H1 (cell line): ENCODE results near the gene C16orf89. TPM values are rescaled to one million over a fixed set of nuclear protein-coding genes. Genes with fewer than 3 reads are reported as not detected.
A peak's percentile ranks its signal among the peaks of the same experiment; 100 is the strongest.

Source experiments
- CTCF ChIA-PET: fragments of 300-600 bp; sonication (Branson Sonifier 250); formaldehyde crosslinking; loops from one replicate; lab custom pipeline; 2021; ENCODE audit not compliant: partially characterized antibody; lab: Charles Lee
- POLR2A ChIA-PET: fragments of 300-600 bp; sonication (Branson Sonifier 250); formaldehyde crosslinking; loops from one replicate; lab custom pipeline; 2021; ENCODE audit warnings: inconsistent platforms; ENCODE audit not compliant: partially characterized antibody; lab: Charles Lee
- DNase-seq, 2 experiments: peaks; one replicate each; pipeline versions ENCODE4 v3.0.0 to v3.0.0-alpha.2; 2010 to 2022; ENCODE audit warnings: low spot score in 2 of 2, low read depth in 1 of 2, mixed read lengths in 1 of 2
- FAIRE-seq: peaks from 2 replicates; lab custom pipeline; 2011; peaks lifted over from hg19 to GRCh38; lab: Jason Lieb, UNC
- H2AFZ ChIP-seq: 2 replicates; pipeline ENCODE4 v1.8.1; 2012; ENCODE audit warnings: low read length, inconsistent platforms
- H2AK5ac ChIP-seq: 2 replicates; pipeline ENCODE4 v1.6.1; 2013; ENCODE audit warnings: low read depth, low read length
- H2BK120ac ChIP-seq: replicated peaks from 2 replicates; pipeline ENCODE3; 2013; ENCODE audit warnings: low read depth, low read length, inconsistent platforms
- H2BK12ac ChIP-seq: 2 replicates; pipeline ENCODE4 v1.6.1; 2013; ENCODE audit warnings: low read depth, low read length
- H2BK15ac ChIP-seq: 2 replicates; pipeline ENCODE4 v1.6.1; 2013; ENCODE audit warnings: low read length
- H2BK20ac ChIP-seq: 2 replicates; pipeline ENCODE4 v1.6.1; 2013; ENCODE audit warnings: low read length
- H2BK5ac ChIP-seq: 2 replicates; pipeline ENCODE4 v1.6.1; 2013; ENCODE audit warnings: low read depth, low read length
- H3K14ac ChIP-seq: 2 replicates; pipeline ENCODE4 v1.6.1; 2013; ENCODE audit warnings: inconsistent platforms; ENCODE audit not compliant: insufficient read length
- H3K18ac ChIP-seq: 2 replicates; pipeline ENCODE4 v1.6.1; 2013; ENCODE audit warnings: low read length; ENCODE audit errors: extremely low read depth
- H3K23ac ChIP-seq: 2 replicates; pipeline ENCODE4 v1.6.1; 2013; ENCODE audit warnings: inconsistent platforms; ENCODE audit not compliant: insufficient read length
- H3K23me2 ChIP-seq: 2 replicates; pipeline ENCODE4 v1.6.1; 2013; ENCODE audit warnings: low read depth, low read length
- H3K27ac ChIP-seq: 2 replicates; pipeline ENCODE4 v1.6.1; 2011; ENCODE audit warnings: low read depth, low read length, inconsistent platforms
- H3K27me3 ChIP-seq, 4 experiments: replicated peaks in 1 of 4; 1 replicate in 1 of 4; 2 replicates in 3 of 4; pipeline versions ENCODE4 v1.6.1 to v1.8.1; 2011 to 2013; ENCODE audit warnings: low read length in 3 of 4, mild to moderate bottlenecking in 3 of 4, inconsistent platforms in 2 of 4, mixed read lengths in 2 of 4, moderate library complexity in 1 of 4; ENCODE audit not compliant: control insufficient read depth in 3 of 4, insufficient read depth in 3 of 4; ENCODE audit errors: extremely low read depth in 1 of 4
- H3K36me3 ChIP-seq, 4 experiments: 2 replicates each; pipeline versions ENCODE4 v1.6.1 to v1.8.1; 2011 to 2013; ENCODE audit warnings: mild to moderate bottlenecking in 4 of 4, low read length in 3 of 4, moderate library complexity in 2 of 4, control low read depth in 1 of 4, inconsistent platforms in 1 of 4; ENCODE audit not compliant: insufficient read depth in 4 of 4, control insufficient read depth in 2 of 4
- H3K4ac ChIP-seq: replicated peaks from 2 replicates; pipeline ENCODE3; 2013; ENCODE audit warnings: low read length, low read depth, mixed read lengths, inconsistent platforms; ENCODE audit not compliant: insufficient read length
- H3K4me1 ChIP-seq, 4 experiments: replicated peaks in 1 of 4; 1 replicate in 1 of 4; 2 replicates in 3 of 4; pipeline versions ENCODE4 v1.6.1 to v1.8.1; 2011 to 2013; ENCODE audit warnings: low read length in 3 of 4, inconsistent platforms in 2 of 4, mixed read lengths in 1 of 4; ENCODE audit not compliant: insufficient read depth in 4 of 4, control insufficient read depth in 3 of 4
- H3K4me2 ChIP-seq, 2 experiments: 2 replicates each; pipeline versions ENCODE4 v1.6.1 to v1.8.1; 2011 to 2013; ENCODE audit warnings: low read depth in 2 of 2, low read length in 2 of 2, control low read depth in 1 of 2, inconsistent platforms in 1 of 2, mild to moderate bottlenecking in 1 of 2; ENCODE audit not compliant: insufficient read depth in 1 of 2
- H3K4me3 ChIP-seq, 4 experiments: fragments of 200-600, 300-600 bp in 1 of 4; sonication (generic), shearing (Covaris generic), sonication (Bioruptor Twin) in 1 of 4; 2 replicates each; pipeline versions ENCODE4 v1.5.1 to v1.8.1; 2011 to 2016; ENCODE audit warnings: low read length in 4 of 4, low read depth in 3 of 4, control low read depth in 2 of 4, inconsistent platforms in 2 of 4, mild to moderate bottlenecking in 2 of 4, mixed read lengths in 1 of 4, moderate library complexity in 1 of 4; ENCODE audit not compliant: insufficient read depth in 2 of 4; ENCODE audit errors: extremely low read depth in 1 of 4
- H3K56ac ChIP-seq: replicated peaks from 2 replicates; pipeline ENCODE3; 2013; ENCODE audit warnings: low read depth, mild to moderate bottlenecking, mixed read lengths, low read length, inconsistent platforms; ENCODE audit not compliant: insufficient read length
- H3K79me1 ChIP-seq: 2 replicates; pipeline ENCODE4 v1.6.1; 2013; ENCODE audit warnings: low read depth, low read length, control low read depth
- H3K79me2 ChIP-seq, 2 experiments: 2 replicates each; pipeline versions ENCODE4 v1.6.1 to v1.8.1; 2012 to 2013; ENCODE audit warnings: low read length in 2 of 2, mild to moderate bottlenecking in 2 of 2, inconsistent platforms in 1 of 2; ENCODE audit not compliant: insufficient read depth in 2 of 2, control insufficient read depth in 1 of 2
- H3K9ac ChIP-seq, 4 experiments: replicated peaks in 1 of 4; 1 replicate in 1 of 4; 2 replicates in 3 of 4; pipeline versions ENCODE4 v1.6.1 to v1.8.1; 2011 to 2013; ENCODE audit warnings: low read depth in 3 of 4, low read length in 3 of 4, control low read depth in 2 of 4, mild to moderate bottlenecking in 2 of 4, moderate library complexity in 2 of 4, inconsistent platforms in 1 of 4; ENCODE audit errors: extremely low read depth in 1 of 4
- H3K9me3 ChIP-seq, 2 experiments: 2 replicates each; pipeline versions ENCODE4 v1.6.1 to v1.8.1; 2012 to 2013; ENCODE audit warnings: mild to moderate bottlenecking in 2 of 2, moderate library complexity in 2 of 2, control low read depth in 1 of 2, inconsistent platforms in 1 of 2, low read depth in 1 of 2, low read length in 1 of 2, mixed read lengths in 1 of 2; ENCODE audit not compliant: insufficient read depth in 2 of 2
- H4K20me1 ChIP-seq, 2 experiments: replicated peaks in 1 of 2; 2 replicates each; pipeline versions ENCODE3 to v1.8.1; 2011 to 2013; ENCODE audit warnings: inconsistent platforms in 2 of 2, low read length in 2 of 2, mild to moderate bottlenecking in 1 of 2; ENCODE audit not compliant: insufficient read depth in 2 of 2, control insufficient read depth in 1 of 2
- H4K5ac ChIP-seq: 2 replicates; pipeline ENCODE4 v1.6.1; 2013; ENCODE audit warnings: low read length, low read depth, mixed read lengths, inconsistent platforms; ENCODE audit not compliant: insufficient read length
- H4K8ac ChIP-seq: 2 replicates; pipeline ENCODE4 v1.8.0; 2013; ENCODE audit warnings: mild to moderate bottlenecking, moderate library complexity, low read length, inconsistent platforms; ENCODE audit not compliant: insufficient read depth; ENCODE audit errors: extremely low read depth
- H4K91ac ChIP-seq: replicated peaks from 2 replicates; pipeline ENCODE3; 2013; ENCODE audit warnings: low read length, mixed read lengths, inconsistent platforms; ENCODE audit not compliant: insufficient read length
- BCL11A ChIP-seq, 2 experiments: IDR thresholded peaks; one replicate each; pipeline ENCODE4 v1.6.1; 2011; ENCODE audit warnings: low read depth in 2 of 2, low read length in 2 of 2, mild to moderate bottlenecking in 2 of 2
- BRCA1 ChIP-seq: IDR thresholded peaks from 2 replicates; pipeline ENCODE4 v1.6.1; 2012; ENCODE audit warnings: low read depth, low read length, improper control_type of control experiment
- EGR1 ChIP-seq: IDR thresholded peaks from 2 replicates; pipeline ENCODE4 v1.6.1; 2011; ENCODE audit warnings: low read depth, low read length, borderline replicate concordance
- EP300 ChIP-seq, 2 experiments: IDR thresholded peaks; 1 replicate in 1 of 2; 2 replicates in 1 of 2; pipeline ENCODE4 v1.6.1; 2011 to 2012; ENCODE audit warnings: low read depth in 2 of 2, low read length in 2 of 2, mild to moderate bottlenecking in 2 of 2, borderline replicate concordance in 1 of 2, inconsistent platforms in 1 of 2, moderate library complexity in 1 of 2
- FOSL1 ChIP-seq: IDR thresholded peaks from 2 replicates; pipeline ENCODE4 v1.6.1; 2011; ENCODE audit warnings: mild to moderate bottlenecking, low read depth, low read length, moderate library complexity; ENCODE audit not compliant: insufficient read depth
- HDAC2 ChIP-seq, 2 experiments: fragments of 300-600 bp in 1 of 2; sonication (generic) in 1 of 2; IDR thresholded peaks; 2 replicates each; pipeline ENCODE4 v1.6.1; 2011 to 2012; ENCODE audit warnings: low read depth in 2 of 2, low read length in 2 of 2, mild to moderate bottlenecking in 2 of 2, moderate library complexity in 2 of 2, borderline replicate concordance in 1 of 2, inconsistent platforms in 1 of 2
- KDM4A ChIP-seq: IDR thresholded peaks from one replicate; pipeline ENCODE4 v1.7.1; 2012; ENCODE audit warnings: low read depth, mild to moderate bottlenecking, moderate library complexity, low read length, inconsistent platforms; ENCODE audit not compliant: severe bottlenecking
- KDM5A ChIP-seq: fragments of 200-600 bp; IDR thresholded peaks from 2 replicates; pipeline ENCODE4 v1.7.1; 2012; ENCODE audit warnings: mild to moderate bottlenecking, low read length, inconsistent platforms, mixed read lengths
- MAX ChIP-seq: IDR thresholded peaks from 2 replicates; pipeline ENCODE4 v1.6.1; 2012; ENCODE audit warnings: inconsistent platforms
- PHF8 ChIP-seq: fragments of 200-600 bp; sonication (generic); conservative IDR thresholded peaks from 2 replicates; pipeline ENCODE4 v1.7.1; 2012; ENCODE audit warnings: low read depth, mild to moderate bottlenecking, inconsistent platforms, low read length, moderate library complexity
- SP2 ChIP-seq: IDR thresholded peaks from 2 replicates; pipeline ENCODE4 v1.6.1; 2012; ENCODE audit warnings: mild to moderate bottlenecking, low read length, inconsistent platforms
- YY1 ChIP-seq: IDR thresholded peaks from 2 replicates; pipeline ENCODE4 v1.6.1; 2011; ENCODE audit warnings: low read depth, mild to moderate bottlenecking, low read length
- WGBS, 2 experiments: shearing (Covaris generic) in 1 of 2; methylation state at CpG; one replicate each; pipeline versions ENCODE4 v1.1.6 to v1.1.7; 2013 to 2015; ENCODE audit warnings: low lambda C conversion rate in 2 of 2, mixed read lengths in 2 of 2, inconsistent platforms in 1 of 2, low coverage in 1 of 2, missing lambda C conversion rate in 1 of 2; ENCODE audit not compliant: insufficient replicate concordance in 2 of 2, insufficient coverage in 1 of 2, insufficient read length in 1 of 2; ENCODE audit errors: extremely low coverage in 1 of 2, missing lambda C conversion rate in 1 of 2; 5-methylcytosine and 5-hydroxymethylcytosine counted together
- polyA plus RNA-seq, 7 experiments: library from polyadenylated mRNA; depleted of rRNA in 3 of 7; stranded (reverse) in 5 of 7; unstranded in 2 of 7; fragments of >200 nt in 5 of 7; fragments of 200-250 nt in 2 of 7; gene quantifications; 1 replicate in 5 of 7; 2 replicates in 1 of 7; 4 replicates in 1 of 7; pipeline versions ENCODE4 v1.2.1 to v1.2.3, GENCODE V29; 2011 to 2013; ENCODE audit warnings: missing spikeins in 2 of 7, mixed read lengths in 2 of 7
- total RNA-seq: library from RNA; stranded (reverse); fragmentation: NEBNext Ultra II Directional; extraction: Animal tissue kit (Norgen Biotek cat#: 25700); gene quantifications from 2 replicates; pipeline ENCODE4 v1.2.1, GENCODE V29; 2021

Gene C16orf89
- total and polyA plus RNA-seq, 2 of the 8 experiments (the other 6 are each of a cell fraction or from before 2014, with no cell fraction given): 6.7 to 9.9 TPM

GRCh38 chr16:5035909-5036227, 29.9 kb downstream of the C16orf89 start:
- H3K4me1 ChIP-seq: peaks cover 2 to 11% (median 8%) of the 10 kb centered on the region in 4 experiments
- H3K27me3 ChIP-seq: peaks cover 0 to 6% (median 5%) of the 10 kb centered on the region in 4 experiments; a peak in 3 of 7 replicates
- H2BK20ac ChIP-seq: no peak overlapping the region
- no peak overlapping the region for H3K14ac ChIP-seq
- no peak overlapping the region for H3K27ac ChIP-seq
- H3K4me2 ChIP-seq: no peak overlapping the region; a peak in 1 of 4 replicates
- ChIA-PET CTCF (interaction anchor here (0.7 to 5.8 kb wide), 7 partner anchors 10 to 50 kb away, joined by 3 to 27 read pairs (median 4); partner anchors contain the start of gene C16orf89), POLR2A (interaction anchor here (2.0 kb wide), 1 partner anchor 11 kb away, joined by 5 read pairs; no protein-coding TSS in a partner anchor)
- H4K20me1 ChIP-seq: no peaks in the 10 kb centered on the region
- no peak overlapping the region; a peak in 2 of 7 replicates for H3K9ac ChIP-seq
- FAIRE-seq (no peak), DNase-seq (no peak)
- H4K91ac ChIP-seq: no peak overlapping the region
- no peak overlapping the region for H3K56ac ChIP-seq
- no peaks in the 10 kb centered on the region for H3K79me2 ChIP-seq
- H3K18ac ChIP-seq: no peak overlapping the region
- H3K23me2 ChIP-seq: peaks cover 12% of the 10 kb centered on the region
- no peak overlapping the region for H2BK120ac ChIP-seq
- H4K8ac ChIP-seq: no peak overlapping the region
- H3K23ac ChIP-seq: no peak overlapping the region
- no peak overlapping the region for H3K4me3 ChIP-seq
- no peak overlapping the region for H2AK5ac ChIP-seq
- no peaks in the 10 kb centered on the region for H3K36me3 ChIP-seq
- peak overlapping the region; percentile 65; the same call in 1 of the 2 replicates for H2BK15ac ChIP-seq
- H3K4ac ChIP-seq: no peak overlapping the region
- WGBS, 2 experiments: 76% methylated on average over 1 of the region's 1 CpG; no CpG with 5 or more reads in 1 of the 2 experiments
- no peak overlapping the region for H4K5ac ChIP-seq
- H2BK12ac ChIP-seq: peak overlapping the region; percentile 69; the same call in 1 of the 2 replicates
- no peaks in the 10 kb centered on the region for H3K79me1 ChIP-seq
- no peak overlapping the region for H2AFZ ChIP-seq
- no peak overlapping the region; the same call in 1 of the 2 replicates for H2BK5ac ChIP-seq
- H3K9me3 ChIP-seq: no peaks in the 10 kb centered on the region
- TF ChIP-seq YY1 (no peak), SP2 (no peak), PHF8 (no peak), BCL11A (IDR thresholded peaks at IDR 0.05; ENCODE audit: low read depth in 2 of 2, low read length in 2 of 2) (no peak), KDM4A (no peak), MAX (no peak), BRCA1 (no peak), EGR1 (no peak), HDAC2 (IDR thresholded peaks at IDR 0.05; ENCODE audit: borderline replicate concordance in 1 of 2, low read depth in 2 of 2, low read length in 2 of 2) (no peak), KDM5A (no peak), FOSL1 (no peak), EP300 (IDR thresholded peaks at IDR 0.05; ENCODE audit: borderline replicate concordance in 1 of 2, low read depth in 2 of 2, low read length in 2 of 2) (no peak)
